Spleen (tissue), 11 donors: ENCODE measurements around the gene SMG9. TPM values are rescaled to one million over a fixed set of nuclear protein-coding genes. Genes with fewer than 3 reads are reported as not detected.

Experiments used
- DNase-seq: peaks from one replicate; pipeline ENCODE4 v3.0.0-alpha.2; 2020
- H3K27ac ChIP-seq, 8 donors: fragments of 200-600 bp; sonication (generic) in 7 of 8; 1 replicate in 4 of 8; 2 replicates in 4 of 8; pipeline versions ENCODE4 v1.5.0 to v1.8.0; 2016 to 2021; ENCODE audit warnings: inconsistent platforms in 4 of 8, mild to moderate bottlenecking in 4 of 8, moderate library complexity in 1 of 8
- H3K27me3 ChIP-seq, 7 donors: fragments of 200-600 bp; sonication (generic) in 6 of 7; replicated peaks in 1 of 7; 1 replicate in 4 of 7; 2 replicates in 3 of 7; pipeline versions ENCODE4 v1.5.0 to v1.8.0; 2016 to 2021; ENCODE audit warnings: inconsistent platforms in 3 of 7, mild to moderate bottlenecking in 1 of 7
- H3K36me3 ChIP-seq, 6 donors: fragments of 200-600 bp; sonication (generic) in 5 of 6; 1 replicate in 4 of 6; 2 replicates in 2 of 6; pipeline versions ENCODE4 v1.5.0 to v1.8.0; 2016 to 2021; ENCODE audit warnings: inconsistent platforms in 2 of 6
- H3K4me1 ChIP-seq, 6 donors: fragments of 200-600 bp; sonication (generic) in 5 of 6; 1 replicate in 3 of 6; 2 replicates in 3 of 6; pipeline versions ENCODE4 v1.5.0 to v1.8.0; 2016 to 2021; ENCODE audit warnings: inconsistent platforms in 3 of 6
- H3K4me3 ChIP-seq, 8 donors: fragments of 200-600 bp; sonication (generic) in 7 of 8; 1 replicate in 4 of 8; 2 replicates in 4 of 8; pipeline versions ENCODE4 v1.5.0 to v1.8.0; 2016 to 2021; ENCODE audit warnings: inconsistent platforms in 4 of 8, mild to moderate bottlenecking in 4 of 8, moderate library complexity in 2 of 8
- H3K9me3 ChIP-seq, 8 donors: fragments of 200-600 bp; sonication (generic) in 7 of 8; 1 replicate in 4 of 8; 2 replicates in 4 of 8; pipeline versions ENCODE4 v1.5.0 to v1.8.0; 2016 to 2021; ENCODE audit warnings: inconsistent platforms in 4 of 8
- CTCF ChIP-seq, 11 experiments: fragments of 200-600 bp in 7 of 11; fragments of 450-650 bp in 4 of 11; sonication (generic) in 4 of 11; IDR thresholded peaks in 8 of 11; conservative IDR thresholded peaks in 3 of 11; 1 replicate in 7 of 11; 2 replicates in 4 of 11; pipeline versions ENCODE4 v1.4.0 to v1.8.0; 2016 to 2021; ENCODE audit warnings: antibody characterized with exemption in 11 of 11, inconsistent platforms in 4 of 11, mild to moderate bottlenecking in 1 of 11
- POLR2A ChIP-seq, 3 donors: fragments of 450-650 bp; IDR thresholded peaks; one replicate each; pipeline ENCODE4 v1.5.1; 2017; ENCODE audit warnings: antibody characterized with exemption in 3 of 3, mild to moderate bottlenecking in 1 of 3
- POLR2AphosphoS5 ChIP-seq, 3 donors: sonication (generic); formaldehyde crosslinking; IDR thresholded peaks; one replicate each; pipeline ENCODE4 v1.5.1; 2017; ENCODE audit warnings: antibody characterized with exemption in 3 of 3
- WGBS, 5 donors: extraction: QIAGEN DNeasy Blood & Tissue Kit in 3 of 5; methylation state at CpG; one replicate each; pipeline versions ENCODE4 v1.1.5 to v1.1.7; 2013 to 2018; 5-methylcytosine and 5-hydroxymethylcytosine counted together
- intact Hi-C: fragments of 100-400 bp; cut with DNase I; formaldehyde crosslinking; loops from one replicate; pipeline ENCODE4 v1.15.0; 2023; ENCODE audit warnings: low total_unique reads
- polyA plus RNA-seq, 3 donors: library from polyadenylated mRNA; stranded (reverse); fragments of 200-250 nt; gene quantifications; one replicate each; pipeline ENCODE4 v1.2.1, GENCODE V29; 2013
- total RNA-seq, 7 donors: library from RNA; depleted of rRNA in 3 of 7; stranded (reverse); fragments of >200 nt in 3 of 7; fragmentation: NEBNext Ultra II Directional in 4 of 7; extraction: Animal tissue kit (Norgen Biotek cat#: 25700) in 4 of 7; gene quantifications; one replicate each; pipeline versions ENCODE4 v1.1.0 to v1.2.1, GENCODE V29; 2016 to 2021
- donor health status: healthy with polysubstance abuse.
- donor health status: DM: no; HTN: no; CAD: no; lungs with moderate emphysema.
- donor health status: DM: no; HTN: no; CAD: no.
- donor health status: Bipolar disorder and iron deficiency.
- donor health status: healthy.
- donor health status: DM: no; HTN: no; CAD: no.
- donor health status: DM: yes; HTN: yes; CAD: no.

Gene SMG9
- total and polyA plus RNA-seq, 10 donors = 30.9 to 65.9 (median 45.2) TPM

GRCh38 chr19:43726736-43727592 lies 27.8 kb downstream of the SMG9 start:
- H3K4me3 ChIP-seq = no peak overlapping the region
- peak overlapping the region in 4 of 8 donors; percentile 8 to 58 (median 14) for H3K27ac ChIP-seq
- H3K9me3 ChIP-seq = no peaks in the 10 kb centered on the region
- 49 to 72% (median 63%) methylated on average over 9 to 15 of the region's 15 CpGs for WGBS, 5 donors
- H3K27me3 ChIP-seq = no peaks in the 10 kb centered on the region
- H3K4me1 ChIP-seq = peaks cover 8 to 37% (median 19%) of the 10 kb centered on the region in 6 donors
- DNase-seq = no peak
- intact Hi-C loops = no loop called here
- TF ChIP-seq POLR2AphosphoS5 (IDR thresholded peaks at IDR 0.05) = peak; percentile 3 to 44 (median 21)
- TF ChIP-seq CTCF (IDR thresholded peaks at IDR 0.05 in 8 of 11, conservative IDR thresholded peaks at IDR 0.05 in 3 of 11) = no peak
- H3K36me3 ChIP-seq = peaks cover 0 to 45% (median 40%) of the 10 kb centered on the region in 6 donors

GRCh38 chr19:43725468-43725867 lies 29.3 kb downstream of the SMG9 start:
- no peak for DNase-seq
- TF ChIP-seq POLR2A (IDR thresholded peaks at IDR 0.05) (no peak), POLR2AphosphoS5 (IDR thresholded peaks at IDR 0.05) (peak in 1 of 3 donors; percentile 54), CTCF (IDR thresholded peaks at IDR 0.05 in 8 of 11, conservative IDR thresholded peaks at IDR 0.05 in 3 of 11) (no peak)
- WGBS, 5 donors = 14 to 35% (median 17%) methylated on average over 7 of the region's 7 CpGs

GRCh38 chr19:43724896-43725295 lies 29.9 kb downstream of the SMG9 start:
- TF ChIP-seq POLR2A (IDR thresholded peaks at IDR 0.05) (no peak), CTCF (IDR thresholded peaks at IDR 0.05 in 8 of 11, conservative IDR thresholded peaks at IDR 0.05 in 3 of 11) (no peak), POLR2AphosphoS5 (IDR thresholded peaks at IDR 0.05) (no peak)
- peaks cover 0 to 24% (median 19%) of the 10 kb centered on the region in 6 donors for H3K36me3 ChIP-seq
- 71 to 83% (median 74%) methylated on average over 8 of the region's 8 CpGs for WGBS, 5 donors
- H3K27me3 ChIP-seq = no peaks in the 10 kb centered on the region
- H3K27ac ChIP-seq = peak overlapping the region in 7 of 8 donors; percentile 7 to 77 (median 58)
- intact Hi-C loops = no loop called here
- no peaks in the 10 kb centered on the region for H3K9me3 ChIP-seq
- no peak overlapping the region for H3K4me3 ChIP-seq
- DNase-seq = no peak
- H3K4me1 ChIP-seq = peaks cover 8 to 32% (median 17%) of the 10 kb centered on the region in 6 donors

More at GRCh38 chr19:43725468-43725867, 29.3 kb downstream of the SMG9 start:
- no peaks in the 10 kb centered on the region for H3K9me3 ChIP-seq
- no peak overlapping the region for H3K4me3 ChIP-seq
- peaks cover 0 to 30% (median 25%) of the 10 kb centered on the region in 6 donors for H3K36me3 ChIP-seq
- intact Hi-C loops = no loop called here
- peak overlapping the region in 7 of 8 donors; percentile 34 to 77 (median 58) for H3K27ac ChIP-seq
- peaks cover 8 to 32% (median 17%) of the 10 kb centered on the region in 6 donors for H3K4me1 ChIP-seq
- H3K27me3 ChIP-seq = no peaks in the 10 kb centered on the region

- Histone ChIP-seq H3K27ac (no peak overlapping the region), H3K9me3 (no peaks in the 10 kb centered on the region), H3K36me3 (peaks cover 0 to 11% (median 8%) of the 10 kb centered on the region in 6 donors), H3K4me1 (peaks cover 8 to 32% (median 17%) of the 10 kb centered on the region in 6 donors), H3K27me3 (no peaks in the 10 kb centered on the region), H3K4me3 (no peak overlapping the region)
- WGBS, 5 donors = 80 to 88% (median 84%) methylated on average over 8 of the region's 8 CpGs
- TF ChIP-seq CTCF (IDR thresholded peaks at IDR 0.05 in 8 of 11, conservative IDR thresholded peaks at IDR 0.05 in 3 of 11) = peak in 5 of 11 experiments; percentile 9 to 41 (median 24)
- no peak for TF ChIP-seq POLR2AphosphoS5 (IDR thresholded peaks at IDR 0.05)
- intact Hi-C loops = no loop called here
- no peak for DNase-seq
These were observed 31.2 kb downstream of the SMG9 start for GRCh38 chr19:43723588-43723987.
